Transverse colon (tissue), 4 donors: Measurements from ENCODE around the gene RHOT2.

Source experiments
- CTCF ChIP-seq, 5 experiments: fragments of 200-600 bp in 3 of 5; fragments of 450-650 bp in 2 of 5; sonication (generic) in 3 of 5; IDR thresholded peaks; 1 replicate in 2 of 5; 2 replicates in 3 of 5; pipeline ENCODE4 v1.5.1; 2016 to 2017; ENCODE audit warnings: antibody characterized with exemption in 5 of 5, inconsistent platforms in 3 of 5, mild to moderate bottlenecking in 2 of 5, moderate library complexity in 1 of 5
- EP300 ChIP-seq: sonication (generic); formaldehyde crosslinking; IDR thresholded peaks from one replicate; pipeline ENCODE4 v1.6.1; 2017; ENCODE audit warnings: antibody characterized with exemption, low read depth
- POLR2A ChIP-seq: fragments of 450-650 bp; IDR thresholded peaks from one replicate; pipeline ENCODE4 v1.6.1; 2016; ENCODE audit warnings: antibody characterized with exemption, mild to moderate bottlenecking, moderate library complexity
- POLR2AphosphoS5 ChIP-seq, 3 donors: sonication (generic); formaldehyde crosslinking; IDR thresholded peaks; one replicate each; pipeline ENCODE4 v1.6.1; 2016; ENCODE audit warnings: antibody characterized with exemption in 3 of 3

DNA sequence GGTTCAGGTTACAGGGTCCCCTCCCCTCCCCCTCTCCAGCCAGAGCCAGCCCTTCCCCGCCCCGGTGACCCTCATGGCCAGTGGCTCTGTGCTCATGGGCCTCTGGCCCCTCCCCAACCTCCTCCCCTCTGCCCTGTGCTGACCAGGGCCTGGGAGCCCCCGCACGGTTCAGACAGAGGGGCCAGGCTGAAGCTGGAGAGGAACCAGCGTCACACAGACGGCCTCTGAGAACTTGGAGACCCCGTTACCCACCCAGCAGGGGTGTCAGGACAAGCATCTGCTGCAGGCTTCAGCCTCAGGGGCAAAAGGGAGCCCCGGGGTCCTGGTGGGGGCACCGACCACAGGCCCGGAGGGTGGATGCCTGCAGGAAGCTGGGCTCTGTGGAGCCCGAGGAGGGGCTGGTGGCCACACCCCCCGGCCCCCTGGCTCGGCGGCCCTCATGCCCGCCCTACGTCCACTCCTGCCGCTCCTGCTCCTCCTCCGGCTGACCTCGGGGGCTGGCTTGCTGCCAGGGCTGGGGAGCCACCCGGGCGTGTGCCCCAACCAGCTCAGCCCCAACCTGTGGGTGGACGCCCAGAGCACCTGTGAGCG, 37.0 kb upstream of the RHOT2 start, which contains the start of gene WFIKKN1:
- TF ChIP-seq EP300 (no peak), POLR2A (no peak), CTCF (IDR thresholded peaks at IDR 0.05) (no peak), POLR2AphosphoS5 (IDR thresholded peaks at IDR 0.05) (peak in 1 of 3 donors; percentile 12)
